HepG2 (cell line): ENCODE results near the gene DIMT1.

Source experiments
- KAT7 ChIP-seq: IDR thresholded peaks from 2 replicates; pipeline ENCODE4 v1.6.1; 2018; ENCODE audit warnings: borderline replicate concordance, missing compliant biosample characterization
- TBL1XR1 ChIP-seq: fragments of 150-350 bp; IDR thresholded peaks from 2 replicates; pipeline ENCODE4 v1.6.1; 2014; ENCODE audit warnings: borderline replicate concordance, low read length; ENCODE audit not compliant: partially characterized antibody

DNA sequence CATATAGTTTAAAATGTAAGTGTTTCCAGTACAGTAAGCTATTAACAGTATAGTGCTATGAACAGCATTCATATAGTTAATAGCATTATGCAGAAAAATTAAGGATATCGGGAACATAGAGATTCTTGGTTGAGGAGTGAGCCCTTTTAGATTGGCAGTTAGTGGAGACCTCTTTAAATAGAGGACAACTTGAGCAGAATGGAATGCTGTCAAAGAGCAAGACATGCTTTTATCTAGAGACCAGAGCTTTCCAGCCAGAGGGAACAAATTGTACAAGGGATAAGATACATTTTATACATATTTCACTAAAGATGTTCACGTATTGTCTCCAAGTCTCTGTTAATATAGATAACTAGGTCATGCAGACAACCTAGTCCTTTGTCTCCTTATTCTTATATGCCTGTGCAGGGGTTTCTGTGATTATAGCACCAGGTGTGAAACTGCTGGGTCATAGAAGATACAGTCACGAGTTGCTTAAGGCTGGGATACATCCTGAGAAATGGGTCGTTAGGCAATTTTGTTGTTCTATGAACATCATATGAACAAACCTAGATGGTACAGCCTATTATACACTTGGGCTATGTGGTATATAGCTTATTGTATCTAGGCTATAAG lies 14.9 kb upstream of the DIMT1 start:
- no peak for TF ChIP-seq TBL1XR1
- TF ChIP-seq KAT7 (CRISPR knock-in tag): no peak
